ENCODE results near the gene QARS1.

Gene QARS1

GRCh38 chr3:49104427-49105291 lies at the start of gene QARS1:
Gene QARS1, minus strand, starts transcription at chr3:49104757. Its CDS starts 24 bp downstream, at chr3:49104733.
- peak; percentile 93 for DNase-seq (ENCODE audit: low spot score)

- no peak for DNase-seq (ENCODE audit: low spot score)
Measured at GRCh38 chr3:49153349-49153912, 48.9 kb upstream of the QARS1 start.

GRCh38 chr3:49151610-49152009 lies 47.1 kb upstream of the QARS1 start:
- no peak for DNase-seq (ENCODE audit: low spot score)

GRCh38 chr3:49148159-49148558 lies 43.6 kb upstream of the QARS1 start:
- no peak for DNase-seq (ENCODE audit: low spot score)

GRCh38 chr3:49140080-49140479 lies 35.5 kb upstream of the QARS1 start:
- DNase-seq (ENCODE audit: low spot score): no peak

GRCh38 chr3:49135499-49135898 lies 30.9 kb upstream of the QARS1 start:
- no peak for DNase-seq (ENCODE audit: low spot score)

GRCh38 chr3:49134471-49135265 lies 30.1 kb upstream of the QARS1 start:
- no peak for DNase-seq (ENCODE audit: low spot score)

GRCh38 chr3:49133226-49133951 lies 28.8 kb upstream of the QARS1 start:
- DNase-seq (ENCODE audit: low spot score): no peak

- DNase-seq (ENCODE audit: low spot score): no peak
Measured at GRCh38 chr3:49132437-49133225, 28.1 kb upstream of the QARS1 start, which contains the start of gene LAMB2. Gene LAMB2, minus strand, starts transcription at chr3:49133050. Its CDS starts 183 bp downstream, at chr3:49132867.

GRCh38 chr3:49132073-49132436 lies 27.5 kb upstream of the QARS1 start:
- DNase-seq (ENCODE audit: low spot score): no peak

- DNase-seq (ENCODE audit: low spot score): no peak
Measured at GRCh38 chr3:49131576-49131975, 27.0 kb upstream of the QARS1 start.

- no peak for DNase-seq (ENCODE audit: low spot score)
Measured at GRCh38 chr3:49131040-49131439, 26.5 kb upstream of the QARS1 start.

- DNase-seq (ENCODE audit: low spot score): no peak
Measured at GRCh38 chr3:49124991-49125670, 20.6 kb upstream of the QARS1 start.

GRCh38 chr3:49124203-49124602 lies 19.6 kb upstream of the QARS1 start:
- DNase-seq (ENCODE audit: low spot score): no peak

- DNase-seq (ENCODE audit: low spot score): no peak
Measured at GRCh38 chr3:49123687-49124086, 19.1 kb upstream of the QARS1 start.

GRCh38 chr3:49122886-49123545 lies 18.5 kb upstream of the QARS1 start:
- DNase-seq (ENCODE audit: low spot score): no peak

- no peak for DNase-seq (ENCODE audit: low spot score)
Measured at GRCh38 chr3:49122451-49122850, 17.9 kb upstream of the QARS1 start.

GRCh38 chr3:49122022-49122421 lies 17.5 kb upstream of the QARS1 start:
- DNase-seq (ENCODE audit: low spot score): no peak

- DNase-seq (ENCODE audit: low spot score): no peak
Measured at GRCh38 chr3:49121132-49121736, 16.7 kb upstream of the QARS1 start.

Data from activated CD4-positive, alpha-beta T cell treated with anti-CD3 and anti-CD28 coated beads, Interleukin-2, Interleukin-4, amounts not matched to agents 100 ng/mL and 50 ng/mL, durations not matched to agents 16 hours and 8 hours (primary cell).